ENCODE results near the gene SFI1. TPM values are rescaled to one million over a fixed set of nuclear protein-coding genes. Genes with fewer than 3 reads are reported as not detected.

SFI1 gene
- total and polyA plus RNA-seq, 4 donors, result 14.0 to 46.0 (median 32.7) TPM

- WGBS, 2 donors, result 29 to 39% methylated on average over 14 of the region's 14 CpGs
- TF ChIP-seq, protein P1, sequence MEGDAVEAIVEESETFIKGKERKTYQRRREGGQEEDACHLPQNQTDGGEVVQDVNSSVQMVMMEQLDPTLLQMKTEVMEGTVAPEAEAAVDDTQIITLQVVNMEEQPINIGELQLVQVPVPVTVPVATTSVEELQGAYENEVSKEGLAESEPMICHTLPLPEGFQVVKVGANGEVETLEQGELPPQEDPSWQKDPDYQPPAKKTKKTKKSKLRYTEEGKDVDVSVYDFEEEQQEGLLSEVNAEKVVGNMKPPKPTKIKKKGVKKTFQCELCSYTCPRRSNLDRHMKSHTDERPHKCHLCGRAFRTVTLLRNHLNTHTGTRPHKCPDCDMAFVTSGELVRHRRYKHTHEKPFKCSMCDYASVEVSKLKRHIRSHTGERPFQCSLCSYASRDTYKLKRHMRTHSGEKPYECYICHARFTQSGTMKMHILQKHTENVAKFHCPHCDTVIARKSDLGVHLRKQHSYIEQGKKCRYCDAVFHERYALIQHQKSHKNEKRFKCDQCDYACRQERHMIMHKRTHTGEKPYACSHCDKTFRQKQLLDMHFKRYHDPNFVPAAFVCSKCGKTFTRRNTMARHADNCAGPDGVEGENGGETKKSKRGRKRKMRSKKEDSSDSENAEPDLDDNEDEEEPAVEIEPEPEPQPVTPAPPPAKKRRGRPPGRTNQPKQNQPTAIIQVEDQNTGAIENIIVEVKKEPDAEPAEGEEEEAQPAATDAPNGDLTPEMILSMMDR (IDR thresholded peaks at IDR 0.05; ENCODE audit: control extremely low read depth, extremely low read depth), result no peak
- Histone ChIP-seq H3K27ac (ENCODE audit: low read depth in 1 of 2, low read length in 1 of 2) (peak overlapping the region; percentile 77 to 94), H3K9ac (ENCODE audit: insufficient read depth in 1 of 2, low read length in 2 of 2) (peak overlapping the region; percentile 28 to 40), H3K36me3 (ENCODE audit: control insufficient read depth in 4 of 4, insufficient read depth in 4 of 4, low read length in 4 of 4) (peaks cover 0 to 5% (median 2%) of the 10 kb centered on the region in 4 donors), H3K4me1 (ENCODE audit: control insufficient read depth in 5 of 5, insufficient read depth in 5 of 5, low read length in 5 of 5) (peaks cover 2 to 43% (median 11%) of the 10 kb centered on the region in 5 donors), H3K4me3 (peak overlapping the region; percentile 70), H3K9me3 (ENCODE audit: control insufficient read depth in 4 of 4, insufficient read depth in 3 of 4, low read length in 3 of 4) (no peaks in the 10 kb centered on the region), H3K27me3 (ENCODE audit: control insufficient read depth in 3 of 3, insufficient read depth in 3 of 3, low read length in 2 of 3) (no peaks in the 10 kb centered on the region)
- ATAC-seq (ENCODE audit: insufficient read depth, low FRiP score) (no peak), DNase-seq (no peak)
These were observed 133.4 kb downstream of the SFI1 start for GRCh38 chr22:31629741-31630184.

DNA sequence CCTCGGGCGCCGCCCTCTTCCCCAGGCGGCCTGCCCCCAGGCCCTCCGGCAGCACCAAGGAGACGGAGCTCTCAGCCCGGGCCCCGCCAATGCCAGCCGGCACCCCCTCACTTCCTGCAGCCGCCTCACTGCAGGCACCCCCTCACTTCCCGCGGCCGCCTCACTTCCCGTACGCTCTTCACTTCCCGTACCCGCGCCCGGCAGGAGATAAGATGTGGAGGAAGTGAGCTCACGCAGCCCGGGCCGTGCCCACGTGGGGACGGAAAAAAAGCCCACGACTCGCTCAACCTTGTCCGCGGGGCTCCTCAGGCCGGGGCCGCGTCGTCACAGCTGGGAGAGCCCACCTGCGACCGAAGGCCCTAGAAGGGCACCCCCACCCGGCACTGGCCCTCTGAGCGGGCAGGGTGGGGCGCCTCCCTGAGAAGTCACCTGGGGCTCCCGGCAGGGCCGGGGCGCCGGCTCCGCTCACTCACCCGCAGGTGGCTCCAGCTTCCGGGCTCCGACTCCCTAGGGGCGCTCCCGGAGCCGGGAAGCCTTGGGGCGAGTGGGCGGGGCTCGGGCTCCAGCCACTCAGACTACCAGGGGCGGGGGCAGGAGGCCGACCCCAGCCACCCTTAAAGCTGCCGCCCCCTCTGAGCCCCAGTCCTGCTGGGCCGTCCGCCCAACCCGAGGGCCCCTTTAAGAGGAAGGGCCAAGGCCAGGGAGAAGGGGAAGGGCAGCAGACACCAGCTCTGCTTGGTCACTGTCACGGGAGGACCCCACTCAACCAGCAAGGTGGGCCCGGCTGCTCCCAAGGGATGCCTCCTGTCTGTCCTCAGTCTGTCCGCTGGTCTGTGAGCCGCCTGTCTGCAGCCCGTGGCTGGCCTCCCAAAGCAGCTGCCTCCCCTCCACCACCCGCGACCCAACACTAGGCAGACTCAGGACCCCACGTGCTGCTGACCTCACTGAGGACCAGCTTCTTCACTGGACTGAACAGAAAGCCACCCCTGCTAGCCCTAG lies 134.3 kb downstream of the SFI1 start:
- WGBS, 2 donors, result 2% methylated on average over 65 of the region's 65 CpGs
- H3K9me3 ChIP-seq (ENCODE audit: control insufficient read depth in 4 of 4, insufficient read depth in 3 of 4, low read length in 3 of 4), result no peaks in the 10 kb centered on the region
- no peaks in the 10 kb centered on the region for H3K27me3 ChIP-seq (ENCODE audit: control insufficient read depth in 3 of 3, insufficient read depth in 3 of 3, low read length in 2 of 3)
- peak overlapping the region; percentile 40 to 63 for H3K9ac ChIP-seq (ENCODE audit: insufficient read depth in 1 of 2, low read length in 2 of 2)
- peaks cover 2 to 36% (median 11%) of the 10 kb centered on the region in 5 donors for H3K4me1 ChIP-seq (ENCODE audit: control insufficient read depth in 5 of 5, insufficient read depth in 5 of 5, low read length in 5 of 5)
- DNase-seq (peak; percentile 77 to 80 (median 79)), ATAC-seq (ENCODE audit: insufficient read depth, low FRiP score) (peak; percentile 81)
- peak overlapping the region; percentile 77 to 94 for H3K27ac ChIP-seq (ENCODE audit: low read depth in 1 of 2, low read length in 1 of 2)
- peaks cover 0 to 5% (median under 1%) of the 10 kb centered on the region in 4 donors for H3K36me3 ChIP-seq (ENCODE audit: control insufficient read depth in 4 of 4, insufficient read depth in 4 of 4, low read length in 4 of 4)
- TF ChIP-seq, protein P1 (IDR thresholded peaks at IDR 0.05; ENCODE audit: control extremely low read depth, extremely low read depth), result no peak
- H3K4me3 ChIP-seq, result peak overlapping the region; percentile 70

DNA sequence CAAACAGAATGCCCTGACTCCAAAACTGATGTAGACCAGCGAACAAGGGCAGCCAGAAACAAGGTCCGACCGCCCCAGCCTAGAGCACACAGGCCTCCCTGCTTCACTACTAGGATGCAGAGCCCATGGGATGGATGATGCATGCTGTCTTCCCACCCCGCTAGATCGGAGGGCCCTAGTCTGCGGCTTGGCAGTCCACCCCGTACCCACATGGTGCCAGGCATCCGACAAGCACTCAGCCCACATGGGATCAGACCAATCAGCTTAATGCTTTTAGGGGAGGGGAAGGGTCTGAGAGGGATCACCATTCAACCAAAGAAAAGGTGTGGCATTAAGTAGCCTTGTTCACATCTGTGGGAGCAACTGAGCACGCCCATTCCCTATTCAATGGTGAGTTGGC lies 135.1 kb downstream of the SFI1 start:
- Histone ChIP-seq H3K9ac (ENCODE audit: insufficient read depth in 1 of 2, low read length in 2 of 2) (no peak overlapping the region), H3K27me3 (ENCODE audit: control insufficient read depth in 3 of 3, insufficient read depth in 3 of 3, low read length in 2 of 3) (no peaks in the 10 kb centered on the region), H3K9me3 (ENCODE audit: control insufficient read depth in 4 of 4, insufficient read depth in 3 of 4, low read length in 3 of 4) (no peaks in the 10 kb centered on the region), H3K4me1 (ENCODE audit: control insufficient read depth in 5 of 5, insufficient read depth in 5 of 5, low read length in 5 of 5) (peaks cover 0 to 29% (median 11%) of the 10 kb centered on the region in 5 donors), H3K27ac (ENCODE audit: low read depth in 1 of 2, low read length in 1 of 2) (peak overlapping the region; percentile 77 to 94), H3K36me3 (ENCODE audit: control insufficient read depth in 4 of 4, insufficient read depth in 4 of 4, low read length in 4 of 4) (peaks cover 0 to 5% (median under 1%) of the 10 kb centered on the region in 4 donors), H3K4me3 (peak overlapping the region; percentile 70)
- TF ChIP-seq, protein P1 (IDR thresholded peaks at IDR 0.05; ENCODE audit: control extremely low read depth, extremely low read depth), result no peak
- DNase-seq (no peak), ATAC-seq (ENCODE audit: insufficient read depth, low FRiP score) (no peak)
- WGBS, 2 donors, result 86 to 90% methylated on average over 9 of the region's 9 CpGs
